A549 (cell line): Measurements from ENCODE around the gene TCF7L2.

Experiments used
- KDM1A ChIP-seq: fragments of 200-600 bp; sonication (generic); IDR thresholded peaks from 2 replicates; pipeline ENCODE4 v1.6.1; 2016; ENCODE audit warnings: low read depth, mild to moderate bottlenecking
- POLR2A ChIP-seq: IDR thresholded peaks from 2 replicates; pipeline ENCODE4 v1.6.1; 2012; ENCODE audit warnings: mild to moderate bottlenecking, low read length
- RARB ChIP-seq: fragments of 250-450 bp; sonication (Bioruptor Pico); IDR thresholded peaks from 2 replicates; pipeline ENCODE4 v1.8.0; 2021; ENCODE audit warnings: mild to moderate bottlenecking, moderate library complexity
- TF ChIP-seq, protein P1 (sequence below): fragments of 200-600 bp; sonication (generic); IDR thresholded peaks from 2 replicates; pipeline ENCODE4 v1.6.1; 2016; ENCODE audit warnings: antibody characterized with exemption, mild to moderate bottlenecking, moderate library complexity
- TF ChIP-seq, protein P2 (sequence below): fragments of >200 bp; sonication (Bioruptor Twin); formaldehyde crosslinking; IDR thresholded peaks from 3 replicates; pipeline ENCODE4 v1.5.1; 2016

DNA sequence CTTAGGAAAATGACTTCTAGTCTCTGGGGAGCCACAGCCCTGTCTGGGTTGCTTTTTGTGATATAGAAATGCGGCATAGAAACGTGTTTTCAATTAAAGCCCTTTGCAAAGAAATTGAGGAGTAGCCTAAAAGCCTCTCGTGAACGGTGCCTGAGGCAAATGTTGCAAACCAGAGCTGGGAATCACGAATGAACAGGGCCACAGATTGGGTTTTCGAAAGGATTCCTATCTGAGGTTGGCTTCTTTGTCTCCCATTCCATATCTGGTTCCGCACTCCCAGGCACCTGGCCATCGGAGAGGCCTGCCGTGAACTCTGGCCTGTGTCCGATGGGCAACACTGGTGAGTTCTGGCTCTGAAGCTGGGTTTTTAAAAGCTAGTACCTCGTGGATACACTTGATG lies 221.6 kb downstream of the TCF7L2 start:
- TF ChIP-seq KDM1A (no peak), RARB (CRISPR knock-in tag) (no peak), POLR2A (no peak)
- TF ChIP-seq, protein P1, sequence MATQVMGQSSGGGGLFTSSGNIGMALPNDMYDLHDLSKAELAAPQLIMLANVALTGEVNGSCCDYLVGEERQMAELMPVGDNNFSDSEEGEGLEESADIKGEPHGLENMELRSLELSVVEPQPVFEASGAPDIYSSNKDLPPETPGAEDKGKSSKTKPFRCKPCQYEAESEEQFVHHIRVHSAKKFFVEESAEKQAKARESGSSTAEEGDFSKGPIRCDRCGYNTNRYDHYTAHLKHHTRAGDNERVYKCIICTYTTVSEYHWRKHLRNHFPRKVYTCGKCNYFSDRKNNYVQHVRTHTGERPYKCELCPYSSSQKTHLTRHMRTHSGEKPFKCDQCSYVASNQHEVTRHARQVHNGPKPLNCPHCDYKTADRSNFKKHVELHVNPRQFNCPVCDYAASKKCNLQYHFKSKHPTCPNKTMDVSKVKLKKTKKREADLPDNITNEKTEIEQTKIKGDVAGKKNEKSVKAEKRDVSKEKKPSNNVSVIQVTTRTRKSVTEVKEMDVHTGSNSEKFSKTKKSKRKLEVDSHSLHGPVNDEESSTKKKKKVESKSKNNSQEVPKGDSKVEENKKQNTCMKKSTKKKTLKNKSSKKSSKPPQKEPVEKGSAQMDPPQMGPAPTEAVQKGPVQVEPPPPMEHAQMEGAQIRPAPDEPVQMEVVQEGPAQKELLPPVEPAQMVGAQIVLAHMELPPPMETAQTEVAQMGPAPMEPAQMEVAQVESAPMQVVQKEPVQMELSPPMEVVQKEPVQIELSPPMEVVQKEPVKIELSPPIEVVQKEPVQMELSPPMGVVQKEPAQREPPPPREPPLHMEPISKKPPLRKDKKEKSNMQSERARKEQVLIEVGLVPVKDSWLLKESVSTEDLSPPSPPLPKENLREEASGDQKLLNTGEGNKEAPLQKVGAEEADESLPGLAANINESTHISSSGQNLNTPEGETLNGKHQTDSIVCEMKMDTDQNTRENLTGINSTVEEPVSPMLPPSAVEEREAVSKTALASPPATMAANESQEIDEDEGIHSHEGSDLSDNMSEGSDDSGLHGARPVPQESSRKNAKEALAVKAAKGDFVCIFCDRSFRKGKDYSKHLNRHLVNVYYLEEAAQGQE = no peak
- TF ChIP-seq, protein P2, sequence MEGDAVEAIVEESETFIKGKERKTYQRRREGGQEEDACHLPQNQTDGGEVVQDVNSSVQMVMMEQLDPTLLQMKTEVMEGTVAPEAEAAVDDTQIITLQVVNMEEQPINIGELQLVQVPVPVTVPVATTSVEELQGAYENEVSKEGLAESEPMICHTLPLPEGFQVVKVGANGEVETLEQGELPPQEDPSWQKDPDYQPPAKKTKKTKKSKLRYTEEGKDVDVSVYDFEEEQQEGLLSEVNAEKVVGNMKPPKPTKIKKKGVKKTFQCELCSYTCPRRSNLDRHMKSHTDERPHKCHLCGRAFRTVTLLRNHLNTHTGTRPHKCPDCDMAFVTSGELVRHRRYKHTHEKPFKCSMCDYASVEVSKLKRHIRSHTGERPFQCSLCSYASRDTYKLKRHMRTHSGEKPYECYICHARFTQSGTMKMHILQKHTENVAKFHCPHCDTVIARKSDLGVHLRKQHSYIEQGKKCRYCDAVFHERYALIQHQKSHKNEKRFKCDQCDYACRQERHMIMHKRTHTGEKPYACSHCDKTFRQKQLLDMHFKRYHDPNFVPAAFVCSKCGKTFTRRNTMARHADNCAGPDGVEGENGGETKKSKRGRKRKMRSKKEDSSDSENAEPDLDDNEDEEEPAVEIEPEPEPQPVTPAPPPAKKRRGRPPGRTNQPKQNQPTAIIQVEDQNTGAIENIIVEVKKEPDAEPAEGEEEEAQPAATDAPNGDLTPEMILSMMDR = no peak
